Measurements from ENCODE around the gene CYP8B1. TPM values are rescaled to one million over a fixed set of nuclear protein-coding genes. Genes with fewer than 3 reads are reported as not detected.

CYP8B1 gene
- total and polyA plus RNA-seq, 2 experiments from 2014 or later = not detected

DNA sequence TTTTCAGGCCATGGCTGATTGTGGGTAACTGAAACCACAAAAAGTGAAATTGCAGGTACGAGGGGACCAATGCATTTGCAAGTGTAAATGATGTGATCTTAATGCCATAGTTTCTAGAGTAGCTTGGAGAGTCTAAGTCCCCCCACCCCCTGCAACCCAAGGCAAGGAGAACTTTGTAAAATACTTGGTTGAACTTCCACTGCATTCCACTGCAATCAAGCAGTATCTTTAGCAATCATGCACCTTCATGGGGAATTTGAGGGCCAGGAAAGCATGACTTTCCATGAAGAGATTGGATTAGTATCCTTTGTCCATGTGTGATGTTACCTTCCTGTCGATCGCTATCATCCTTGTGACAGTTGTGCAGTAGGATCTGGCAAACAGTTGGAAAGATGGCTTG, 11.4 kb upstream of the CYP8B1 start:
- H2AFZ ChIP-seq = no peak overlapping the region
- Mint-ChIP-seq H3K4me1 (peaks cover 42% of the 10 kb centered on the region), H3K4me3 (no peak overlapping the region), H3K9me3 (no peaks in the 10 kb centered on the region), H3K27me3 (ENCODE audit: insufficient read depth, low read depth, poor library complexity) (peaks cover under 1% of the 10 kb centered on the region), H3K27ac (no peak overlapping the region), H3K36me3 (ENCODE audit: low read depth) (no peaks in the 10 kb centered on the region; the same call in 2 of the 3 replicates)
- no peak overlapping the region for H3K4me3 ChIP-seq
- H3K9me2 ChIP-seq (ENCODE audit: insufficient read depth) = no peaks in the 10 kb centered on the region; the same call in none of the 2 replicates
- H3K4me1 ChIP-seq (ENCODE audit: insufficient read depth) = peaks cover 21% of the 10 kb centered on the region
- H3K27ac ChIP-seq (ENCODE audit: low read depth) = no peak overlapping the region
- no peaks in the 10 kb centered on the region for H3K36me3 ChIP-seq (ENCODE audit: insufficient read depth)
- no peaks in the 10 kb centered on the region for H3K79me2 ChIP-seq (replicated peaks; ENCODE audit: insufficient read depth)
- TF ChIP-seq ZNF114 (CRISPR knock-in tag; IDR thresholded peaks at IDR 0.05) = no peak
- TF ChIP-seq, protein P1, sequence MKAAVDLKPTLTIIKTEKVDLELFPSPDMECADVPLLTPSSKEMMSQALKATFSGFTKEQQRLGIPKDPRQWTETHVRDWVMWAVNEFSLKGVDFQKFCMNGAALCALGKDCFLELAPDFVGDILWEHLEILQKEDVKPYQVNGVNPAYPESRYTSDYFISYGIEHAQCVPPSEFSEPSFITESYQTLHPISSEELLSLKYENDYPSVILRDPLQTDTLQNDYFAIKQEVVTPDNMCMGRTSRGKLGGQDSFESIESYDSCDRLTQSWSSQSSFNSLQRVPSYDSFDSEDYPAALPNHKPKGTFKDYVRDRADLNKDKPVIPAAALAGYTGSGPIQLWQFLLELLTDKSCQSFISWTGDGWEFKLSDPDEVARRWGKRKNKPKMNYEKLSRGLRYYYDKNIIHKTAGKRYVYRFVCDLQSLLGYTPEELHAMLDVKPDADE (IDR thresholded peaks at IDR 0.05) = no peak
- TF ChIP-seq POLR2AphosphoS5 (IDR thresholded peaks at IDR 0.05; ENCODE audit: low read depth) = no peak
- TF ChIP-seq CREB1 (CRISPR knock-in tag; IDR thresholded peaks at IDR 0.05; ENCODE audit: low read depth) = no peak
- no peak for TF ChIP-seq JUNB (IDR thresholded peaks at IDR 0.05; ENCODE audit: unreplicated experiment)
- no peak for TF ChIP-seq EZH2phosphoT487 (IDR thresholded peaks at IDR 0.05; ENCODE audit: unreplicated experiment)
- TF ChIP-seq, protein P2, sequence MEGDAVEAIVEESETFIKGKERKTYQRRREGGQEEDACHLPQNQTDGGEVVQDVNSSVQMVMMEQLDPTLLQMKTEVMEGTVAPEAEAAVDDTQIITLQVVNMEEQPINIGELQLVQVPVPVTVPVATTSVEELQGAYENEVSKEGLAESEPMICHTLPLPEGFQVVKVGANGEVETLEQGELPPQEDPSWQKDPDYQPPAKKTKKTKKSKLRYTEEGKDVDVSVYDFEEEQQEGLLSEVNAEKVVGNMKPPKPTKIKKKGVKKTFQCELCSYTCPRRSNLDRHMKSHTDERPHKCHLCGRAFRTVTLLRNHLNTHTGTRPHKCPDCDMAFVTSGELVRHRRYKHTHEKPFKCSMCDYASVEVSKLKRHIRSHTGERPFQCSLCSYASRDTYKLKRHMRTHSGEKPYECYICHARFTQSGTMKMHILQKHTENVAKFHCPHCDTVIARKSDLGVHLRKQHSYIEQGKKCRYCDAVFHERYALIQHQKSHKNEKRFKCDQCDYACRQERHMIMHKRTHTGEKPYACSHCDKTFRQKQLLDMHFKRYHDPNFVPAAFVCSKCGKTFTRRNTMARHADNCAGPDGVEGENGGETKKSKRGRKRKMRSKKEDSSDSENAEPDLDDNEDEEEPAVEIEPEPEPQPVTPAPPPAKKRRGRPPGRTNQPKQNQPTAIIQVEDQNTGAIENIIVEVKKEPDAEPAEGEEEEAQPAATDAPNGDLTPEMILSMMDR (conservative IDR thresholded peaks at IDR 0.05; ENCODE audit: low read depth in 2 of 2) = no peak
- TF ChIP-seq, protein P3, sequence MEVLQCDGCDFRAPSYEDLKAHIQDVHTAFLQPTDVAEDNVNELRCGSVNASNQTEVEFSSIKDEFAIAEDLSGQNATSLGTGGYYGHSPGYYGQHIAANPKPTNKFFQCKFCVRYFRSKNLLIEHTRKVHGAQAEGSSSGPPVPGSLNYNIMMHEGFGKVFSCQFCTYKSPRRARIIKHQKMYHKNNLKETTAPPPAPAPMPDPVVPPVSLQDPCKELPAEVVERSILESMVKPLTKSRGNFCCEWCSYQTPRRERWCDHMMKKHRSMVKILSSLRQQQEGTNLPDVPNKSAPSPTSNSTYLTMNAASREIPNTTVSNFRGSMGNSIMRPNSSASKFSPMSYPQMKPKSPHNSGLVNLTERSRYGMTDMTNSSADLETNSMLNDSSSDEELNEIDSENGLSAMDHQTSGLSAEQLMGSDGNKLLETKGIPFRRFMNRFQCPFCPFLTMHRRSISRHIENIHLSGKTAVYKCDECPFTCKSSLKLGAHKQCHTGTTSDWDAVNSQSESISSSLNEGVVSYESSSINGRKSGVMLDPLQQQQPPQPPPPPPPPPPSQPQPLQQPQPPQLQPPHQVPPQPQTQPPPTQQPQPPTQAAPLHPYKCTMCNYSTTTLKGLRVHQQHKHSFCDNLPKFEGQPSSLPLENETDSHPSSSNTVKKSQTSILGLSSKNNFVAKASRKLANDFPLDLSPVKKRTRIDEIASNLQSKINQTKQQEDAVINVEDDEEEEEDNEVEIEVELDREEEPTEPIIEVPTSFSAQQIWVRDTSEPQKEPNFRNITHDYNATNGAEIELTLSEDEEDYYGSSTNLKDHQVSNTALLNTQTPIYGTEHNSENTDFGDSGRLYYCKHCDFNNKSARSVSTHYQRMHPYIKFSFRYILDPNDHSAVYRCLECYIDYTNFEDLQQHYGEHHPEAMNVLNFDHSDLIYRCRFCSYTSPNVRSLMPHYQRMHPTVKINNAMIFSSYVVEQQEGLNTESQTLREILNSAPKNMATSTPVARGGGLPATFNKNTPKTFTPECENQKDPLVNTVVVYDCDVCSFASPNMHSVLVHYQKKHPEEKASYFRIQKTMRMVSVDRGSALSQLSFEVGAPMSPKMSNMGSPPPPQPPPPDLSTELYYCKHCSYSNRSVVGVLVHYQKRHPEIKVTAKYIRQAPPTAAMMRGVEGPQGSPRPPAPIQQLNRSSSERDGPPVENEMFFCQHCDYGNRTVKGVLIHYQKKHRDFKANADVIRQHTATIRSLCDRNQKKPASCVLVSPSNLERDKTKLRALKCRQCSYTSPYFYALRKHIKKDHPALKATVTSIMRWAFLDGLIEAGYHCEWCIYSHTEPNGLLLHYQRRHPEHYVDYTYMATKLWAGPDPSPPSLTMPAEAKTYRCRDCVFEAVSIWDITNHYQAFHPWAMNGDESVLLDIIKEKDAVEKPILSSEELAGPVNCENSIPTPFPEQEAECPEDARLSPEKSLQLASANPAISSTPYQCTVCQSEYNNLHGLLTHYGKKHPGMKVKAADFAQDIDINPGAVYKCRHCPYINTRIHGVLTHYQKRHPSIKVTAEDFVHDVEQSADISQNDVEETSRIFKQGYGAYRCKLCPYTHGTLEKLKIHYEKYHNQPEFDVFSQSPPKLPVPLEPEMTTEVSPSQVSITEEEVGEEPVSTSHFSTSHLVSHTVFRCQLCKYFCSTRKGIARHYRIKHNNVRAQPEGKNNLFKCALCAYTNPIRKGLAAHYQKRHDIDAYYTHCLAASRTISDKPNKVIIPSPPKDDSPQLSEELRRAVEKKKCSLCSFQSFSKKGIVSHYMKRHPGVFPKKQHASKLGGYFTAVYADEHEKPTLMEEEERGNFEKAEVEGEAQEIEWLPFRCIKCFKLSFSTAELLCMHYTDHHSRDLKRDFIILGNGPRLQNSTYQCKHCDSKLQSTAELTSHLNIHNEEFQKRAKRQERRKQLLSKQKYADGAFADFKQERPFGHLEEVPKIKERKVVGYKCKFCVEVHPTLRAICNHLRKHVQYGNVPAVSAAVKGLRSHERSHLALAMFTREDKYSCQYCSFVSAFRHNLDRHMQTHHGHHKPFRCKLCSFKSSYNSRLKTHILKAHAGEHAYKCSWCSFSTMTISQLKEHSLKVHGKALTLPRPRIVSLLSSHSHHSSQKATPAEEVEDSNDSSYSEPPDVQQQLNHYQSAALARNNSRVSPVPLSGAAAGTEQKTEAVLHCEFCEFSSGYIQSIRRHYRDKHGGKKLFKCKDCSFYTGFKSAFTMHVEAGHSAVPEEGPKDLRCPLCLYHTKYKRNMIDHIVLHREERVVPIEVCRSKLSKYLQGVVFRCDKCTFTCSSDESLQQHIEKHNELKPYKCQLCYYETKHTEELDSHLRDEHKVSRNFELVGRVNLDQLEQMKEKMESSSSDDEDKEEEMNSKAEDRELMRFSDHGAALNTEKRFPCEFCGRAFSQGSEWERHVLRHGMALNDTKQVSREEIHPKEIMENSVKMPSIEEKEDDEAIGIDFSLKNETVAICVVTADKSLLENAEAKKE (CRISPR knock-in tag; IDR thresholded peaks at IDR 0.05) = no peak
- no peak for TF ChIP-seq ZNF331 (CRISPR knock-in tag; IDR thresholded peaks at IDR 0.05; ENCODE audit: low read depth)
- TF ChIP-seq, protein P4, sequence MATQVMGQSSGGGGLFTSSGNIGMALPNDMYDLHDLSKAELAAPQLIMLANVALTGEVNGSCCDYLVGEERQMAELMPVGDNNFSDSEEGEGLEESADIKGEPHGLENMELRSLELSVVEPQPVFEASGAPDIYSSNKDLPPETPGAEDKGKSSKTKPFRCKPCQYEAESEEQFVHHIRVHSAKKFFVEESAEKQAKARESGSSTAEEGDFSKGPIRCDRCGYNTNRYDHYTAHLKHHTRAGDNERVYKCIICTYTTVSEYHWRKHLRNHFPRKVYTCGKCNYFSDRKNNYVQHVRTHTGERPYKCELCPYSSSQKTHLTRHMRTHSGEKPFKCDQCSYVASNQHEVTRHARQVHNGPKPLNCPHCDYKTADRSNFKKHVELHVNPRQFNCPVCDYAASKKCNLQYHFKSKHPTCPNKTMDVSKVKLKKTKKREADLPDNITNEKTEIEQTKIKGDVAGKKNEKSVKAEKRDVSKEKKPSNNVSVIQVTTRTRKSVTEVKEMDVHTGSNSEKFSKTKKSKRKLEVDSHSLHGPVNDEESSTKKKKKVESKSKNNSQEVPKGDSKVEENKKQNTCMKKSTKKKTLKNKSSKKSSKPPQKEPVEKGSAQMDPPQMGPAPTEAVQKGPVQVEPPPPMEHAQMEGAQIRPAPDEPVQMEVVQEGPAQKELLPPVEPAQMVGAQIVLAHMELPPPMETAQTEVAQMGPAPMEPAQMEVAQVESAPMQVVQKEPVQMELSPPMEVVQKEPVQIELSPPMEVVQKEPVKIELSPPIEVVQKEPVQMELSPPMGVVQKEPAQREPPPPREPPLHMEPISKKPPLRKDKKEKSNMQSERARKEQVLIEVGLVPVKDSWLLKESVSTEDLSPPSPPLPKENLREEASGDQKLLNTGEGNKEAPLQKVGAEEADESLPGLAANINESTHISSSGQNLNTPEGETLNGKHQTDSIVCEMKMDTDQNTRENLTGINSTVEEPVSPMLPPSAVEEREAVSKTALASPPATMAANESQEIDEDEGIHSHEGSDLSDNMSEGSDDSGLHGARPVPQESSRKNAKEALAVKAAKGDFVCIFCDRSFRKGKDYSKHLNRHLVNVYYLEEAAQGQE (IDR thresholded peaks at IDR 0.05; ENCODE audit: unreplicated experiment) = no peak
- no peak for TF ChIP-seq EZH2 (IDR thresholded peaks at IDR 0.05; ENCODE audit: low read depth, unreplicated experiment)
- no peak for TF ChIP-seq NANOG (IDR thresholded peaks at IDR 0.05; ENCODE audit: borderline replicate concordance)
- TF ChIP-seq STAT1 (IDR thresholded peaks at IDR 0.05; ENCODE audit: unreplicated experiment) = no peak
- H3K27me3 ChIP-seq (ENCODE audit: insufficient read depth) = no peaks in the 10 kb centered on the region
- ATAC-seq (no peak), DNase-seq (ENCODE audit: low spot score) (no peak)
- H3K4me2 ChIP-seq = no peak overlapping the region
- 0 out of 2 replicates have a peak, but pooled peaks cover 3% of the 10 kb centered on the region for H3F3A ChIP-seq (replicated peaks; ENCODE audit: low read depth)
- no peaks in the 10 kb centered on the region for H4K20me1 ChIP-seq (replicated peaks; ENCODE audit: insufficient read depth)

Measured in GM23338 (cell line).